Natural killer cell (primary cell): Measurements from ENCODE around the gene MBP. TPM values are rescaled to one million over a fixed set of nuclear protein-coding genes. Genes with fewer than 3 reads are reported as not detected.

Source experiments
- ATAC-seq, 3 donors: fragments of 150-1000 bp in 2 of 3; fragments of 200-7000 bp in 1 of 3; cut with Tn5 transposase; 1 replicate in 1 of 3; 2 replicates in 2 of 3; pipeline ENCODE4 v1.10.0; 2021; ENCODE audit warnings: mild to moderate bottlenecking in 2 of 3, moderate library complexity in 2 of 3
- DNase-seq, 2 donors: peaks; one replicate each; pipeline versions ENCODE4 v3.0.0 to v3.0.0-alpha.2; 2013 to 2021; ENCODE audit warnings: mixed read lengths in 1 of 2
- H3K27ac ChIP-seq: one replicate; pipeline ENCODE4 v1.5.1; 2013; ENCODE audit warnings: mild to moderate bottlenecking, low read length
- H3K27me3 ChIP-seq: one replicate; pipeline ENCODE4 v1.6.1; 2013; ENCODE audit warnings: low read length; ENCODE audit not compliant: control insufficient read depth, insufficient read depth
- H3K36me3 ChIP-seq: one replicate; pipeline ENCODE4 v1.6.1; 2013; ENCODE audit warnings: low read length; ENCODE audit not compliant: control insufficient read depth, insufficient read depth
- H3K4me1 ChIP-seq: one replicate; pipeline ENCODE4 v1.6.1; 2013; ENCODE audit warnings: low read length; ENCODE audit not compliant: control insufficient read depth, insufficient read depth
- H3K4me3 ChIP-seq: one replicate; pipeline ENCODE4 v1.5.1; 2013; ENCODE audit warnings: low read length
- H3K9me3 ChIP-seq: one replicate; pipeline ENCODE4 v1.6.1; 2013; ENCODE audit warnings: low read length; ENCODE audit not compliant: control insufficient read depth, insufficient read depth
- H3K27ac Mint-ChIP-seq, 2 donors: one replicate each; pipeline ENCODE4 v1.8.0; 2022; ENCODE audit warnings: mild to moderate bottlenecking in 2 of 2, mixed read lengths in 2 of 2, moderate library complexity in 1 of 2
- H3K27me3 Mint-ChIP-seq, 2 donors: one replicate each; pipeline ENCODE4 v1.8.0; 2022; ENCODE audit warnings: low read depth in 2 of 2, mixed read lengths in 2 of 2
- H3K36me3 Mint-ChIP-seq: one replicate; pipeline ENCODE4 v1.8.0; 2022; ENCODE audit warnings: mixed read lengths
- H3K4me1 Mint-ChIP-seq, 2 donors: one replicate each; pipeline ENCODE4 v1.8.0; 2022; ENCODE audit warnings: mixed read lengths in 2 of 2
- H3K4me3 Mint-ChIP-seq: one replicate; pipeline ENCODE4 v1.8.0; 2022; ENCODE audit warnings: mild to moderate bottlenecking, moderate library complexity, mixed read lengths
- H3K9me3 Mint-ChIP-seq, 2 donors: one replicate each; pipeline ENCODE4 v1.8.0; 2022; ENCODE audit warnings: mixed read lengths in 2 of 2
- CTCF ChIP-seq: fragments of 200-600 bp; IDR thresholded peaks from one replicate; pipeline ENCODE4 v1.8.0; 2022; ENCODE audit warnings: antibody characterized with exemption
- WGBS: methylation state at CpG from one replicate; pipeline ENCODE4 v1.1.7; 2013; ENCODE audit warnings: missing lambda C conversion rate; ENCODE audit not compliant: insufficient coverage; 5-methylcytosine and 5-hydroxymethylcytosine counted together
- intact Hi-C: fragments of 100-400 bp; cut with micrococcal nuclease; formaldehyde crosslinking; loops from one replicate; pipeline ENCODE4 v1.14.2; 2022
- total RNA-seq, 4 donors: library from RNA; stranded (reverse); fragments of 120-200 nt in 1 of 4; gene quantifications; one replicate each; pipeline versions ENCODE4 v1.2.3 to v1.2.4, GENCODE V29; 2013 to 2022

MBP gene
- total RNA-seq, 3 donors from 2014 or later (not counting 1 experiment from before 2014, with no cell fraction given) = 183 to 344 (median 325) TPM

DNA sequence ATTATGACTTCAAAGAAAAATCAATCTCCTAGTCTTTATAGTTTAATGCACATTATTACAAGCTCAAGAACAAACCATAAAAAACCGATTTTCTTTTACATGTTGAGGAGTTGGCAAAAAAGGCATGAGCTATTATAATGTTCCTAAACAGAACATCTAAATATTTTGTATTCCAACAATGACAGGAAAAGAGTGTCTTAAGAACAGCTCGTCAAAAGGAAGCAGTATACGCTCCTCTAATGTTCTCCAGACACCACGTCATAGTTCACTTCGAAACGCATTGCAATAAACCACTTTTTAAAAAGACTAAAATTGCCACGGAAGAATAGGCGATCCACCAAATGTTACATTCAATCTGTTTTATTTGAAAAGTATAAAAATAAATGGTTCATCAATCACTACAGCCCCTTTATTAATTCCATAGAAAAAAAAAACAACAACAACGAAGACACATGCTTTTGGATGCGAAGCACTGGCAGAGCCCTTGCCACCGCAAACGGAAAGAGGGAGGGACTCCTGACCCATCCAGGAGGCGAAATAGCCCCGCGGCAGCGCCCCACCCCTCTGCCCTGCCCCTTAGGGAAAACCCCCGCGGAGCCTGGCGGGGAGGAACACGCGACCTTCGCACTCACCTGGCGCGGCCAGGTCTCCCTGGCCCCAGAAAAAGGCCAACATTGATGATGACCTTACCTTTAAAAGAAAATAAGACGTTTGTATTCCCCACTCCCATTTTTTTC is 45.8 kb downstream of the MBP start:
- ATAC-seq = peak in 1 of 3 donors; percentile 64
- Mint-ChIP-seq H3K4me1 (peaks cover 82 to 83% of the 10 kb centered on the region in 2 donors), H3K9me3 (no peaks in the 10 kb centered on the region), H3K27me3 (no peaks in the 10 kb centered on the region), H3K36me3 (no peaks in the 10 kb centered on the region), H3K27ac (peak overlapping the region; percentile 94 to 98), H3K4me3 (peak overlapping the region; percentile 81)
- no peak for DNase-seq
- Histone ChIP-seq H3K36me3 (peaks cover 22% of the 10 kb centered on the region), H3K27me3 (no peaks in the 10 kb centered on the region), H3K4me3 (no peak overlapping the region), H3K4me1 (peaks cover 74% of the 10 kb centered on the region), H3K27ac (peak overlapping the region; percentile 60), H3K9me3 (no peaks in the 10 kb centered on the region)
- 63% methylated on average over 22 of the region's 25 CpGs for WGBS
- intact Hi-C loops = no loop called here
- TF ChIP-seq CTCF = no peak

- 89% methylated on average over 3 of the region's 3 CpGs for WGBS
- no peak for DNase-seq
- peaks cover 22% of the 10 kb centered on the region for H3K36me3 ChIP-seq
- Mint-ChIP-seq H3K27me3 (no peaks in the 10 kb centered on the region), H3K4me3 (peak overlapping the region; percentile 45), H3K4me1 (peaks cover 84% of the 10 kb centered on the region in 2 donors), H3K9me3 (no peaks in the 10 kb centered on the region), H3K27ac (peak overlapping the region; percentile 94 to 98), H3K36me3 (no peaks in the 10 kb centered on the region)
- no peak for TF ChIP-seq CTCF
- no peak for ATAC-seq
- peaks cover 72% of the 10 kb centered on the region for H3K4me1 ChIP-seq
- no peaks in the 10 kb centered on the region for H3K9me3 ChIP-seq
- H3K27me3 ChIP-seq = no peaks in the 10 kb centered on the region
- H3K4me3 ChIP-seq = no peak overlapping the region
- intact Hi-C loops = no loop called here
- H3K27ac ChIP-seq = peak overlapping the region; percentile 60
Observed at GRCh38 chr18:77086034-77086433, 46.5 kb downstream of the MBP start.

- H3K36me3 Mint-ChIP-seq = no peaks in the 10 kb centered on the region
- Histone ChIP-seq H3K27me3 (no peaks in the 10 kb centered on the region), H3K36me3 (peaks cover 16% of the 10 kb centered on the region), H3K4me3 (no peak overlapping the region), H3K9me3 (no peaks in the 10 kb centered on the region), H3K27ac (peak overlapping the region; percentile 87), H3K4me1 (peaks cover 72% of the 10 kb centered on the region)
- DNase-seq (no peak), ATAC-seq (no peak)
- H3K27ac Mint-ChIP-seq = peak overlapping the region; percentile 94 to 98
- H3K27me3 Mint-ChIP-seq = no peaks in the 10 kb centered on the region
- intact Hi-C loops = no loop called here
- peaks cover 80 to 81% of the 10 kb centered on the region in 2 donors for H3K4me1 Mint-ChIP-seq
- WGBS = 89% methylated on average over 1 of the region's 1 CpG
- peak overlapping the region; percentile 85 for H3K4me3 Mint-ChIP-seq
- H3K9me3 Mint-ChIP-seq = no peaks in the 10 kb centered on the region
- no peak for TF ChIP-seq CTCF
Observed at GRCh38 chr18:77084688-77085035, 47.9 kb downstream of the MBP start.
